Loucy (cell line): Measurements from ENCODE around the gene PARP3.

Experiments used
- EZH2phosphoT487 ChIP-seq: fragments of 200-600 bp; IDR thresholded peaks from 2 replicates; pipeline ENCODE4 v1.6.1; 2018; ENCODE audit warnings: antibody characterized with exemption, mild to moderate bottlenecking, moderate library complexity, borderline replicate concordance
- TF ChIP-seq, protein P1 (sequence below): fragments of 200-600 bp; sonication (generic); conservative IDR thresholded peaks from 2 replicates; pipeline ENCODE4 v1.5.1; 2014; ENCODE audit warnings: mild to moderate bottlenecking, antibody characterized with exemption, low read length

DNA sequence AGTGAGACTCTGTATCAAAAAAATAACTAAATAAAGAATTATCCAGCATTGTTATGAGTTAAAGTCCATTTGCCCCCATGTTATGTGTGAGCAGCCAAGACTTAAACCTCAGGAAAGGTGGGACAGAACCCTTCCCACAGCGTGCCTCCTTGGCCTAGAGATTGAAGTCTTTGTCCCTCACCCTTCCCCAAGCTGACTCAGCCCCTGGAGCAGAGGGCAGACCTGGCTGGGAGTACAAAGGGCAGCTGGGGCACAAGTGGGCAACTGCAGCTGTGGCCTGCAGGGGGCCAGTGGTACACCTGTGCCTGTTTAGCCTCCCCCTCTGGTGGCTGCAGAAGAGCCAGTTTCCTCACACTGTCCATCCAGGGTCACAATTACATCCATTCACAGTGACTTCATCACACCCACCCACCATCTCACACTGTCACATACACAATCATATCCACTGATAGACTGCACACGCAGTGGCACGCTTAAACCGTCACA lies 40.2 kb downstream of the PARP3 start:
- TF ChIP-seq, protein P1, sequence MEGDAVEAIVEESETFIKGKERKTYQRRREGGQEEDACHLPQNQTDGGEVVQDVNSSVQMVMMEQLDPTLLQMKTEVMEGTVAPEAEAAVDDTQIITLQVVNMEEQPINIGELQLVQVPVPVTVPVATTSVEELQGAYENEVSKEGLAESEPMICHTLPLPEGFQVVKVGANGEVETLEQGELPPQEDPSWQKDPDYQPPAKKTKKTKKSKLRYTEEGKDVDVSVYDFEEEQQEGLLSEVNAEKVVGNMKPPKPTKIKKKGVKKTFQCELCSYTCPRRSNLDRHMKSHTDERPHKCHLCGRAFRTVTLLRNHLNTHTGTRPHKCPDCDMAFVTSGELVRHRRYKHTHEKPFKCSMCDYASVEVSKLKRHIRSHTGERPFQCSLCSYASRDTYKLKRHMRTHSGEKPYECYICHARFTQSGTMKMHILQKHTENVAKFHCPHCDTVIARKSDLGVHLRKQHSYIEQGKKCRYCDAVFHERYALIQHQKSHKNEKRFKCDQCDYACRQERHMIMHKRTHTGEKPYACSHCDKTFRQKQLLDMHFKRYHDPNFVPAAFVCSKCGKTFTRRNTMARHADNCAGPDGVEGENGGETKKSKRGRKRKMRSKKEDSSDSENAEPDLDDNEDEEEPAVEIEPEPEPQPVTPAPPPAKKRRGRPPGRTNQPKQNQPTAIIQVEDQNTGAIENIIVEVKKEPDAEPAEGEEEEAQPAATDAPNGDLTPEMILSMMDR = peak; percentile 92
- no peak for TF ChIP-seq EZH2phosphoT487
